NB4 (cell line): ENCODE results near the gene NAXD.

Experiments
- POLR2A ChIP-seq: IDR thresholded peaks from 2 replicates; pipeline ENCODE4 v1.6.1; 2011; ENCODE audit warnings: mild to moderate bottlenecking; ENCODE audit not compliant: insufficient read length; ENCODE audit errors: extremely low read depth
- TF ChIP-seq, protein P1 (sequence below): IDR thresholded peaks from one replicate; pipeline ENCODE4 v1.5.1; 2012; ENCODE audit warnings: low read depth, low read length

DNA sequence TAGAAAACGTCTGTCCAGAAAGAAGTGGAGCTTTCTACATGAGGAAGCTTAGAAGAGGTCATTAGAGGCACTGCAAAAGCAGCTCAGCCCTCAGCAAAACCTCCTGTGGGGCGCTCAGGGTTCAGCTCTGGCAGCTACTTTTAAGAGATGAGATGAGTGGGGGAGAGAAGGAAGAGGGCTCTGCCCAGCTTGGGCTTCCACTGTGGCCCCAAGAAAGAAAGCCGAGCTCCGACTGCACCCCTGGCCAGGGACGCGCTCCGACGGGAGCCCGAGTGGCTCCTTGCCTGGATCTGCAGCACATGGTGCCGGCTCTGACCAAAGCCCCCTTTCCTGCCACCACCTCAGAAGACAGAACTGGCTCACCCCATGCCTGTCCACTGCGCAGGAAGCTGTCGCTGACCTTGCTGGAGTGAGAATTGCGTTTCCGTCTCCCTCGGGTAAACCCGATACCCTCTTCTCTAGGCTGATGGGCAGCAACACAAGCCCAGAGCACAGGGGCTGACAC is 36.4 kb downstream of the NAXD start:
- TF ChIP-seq, protein P1, sequence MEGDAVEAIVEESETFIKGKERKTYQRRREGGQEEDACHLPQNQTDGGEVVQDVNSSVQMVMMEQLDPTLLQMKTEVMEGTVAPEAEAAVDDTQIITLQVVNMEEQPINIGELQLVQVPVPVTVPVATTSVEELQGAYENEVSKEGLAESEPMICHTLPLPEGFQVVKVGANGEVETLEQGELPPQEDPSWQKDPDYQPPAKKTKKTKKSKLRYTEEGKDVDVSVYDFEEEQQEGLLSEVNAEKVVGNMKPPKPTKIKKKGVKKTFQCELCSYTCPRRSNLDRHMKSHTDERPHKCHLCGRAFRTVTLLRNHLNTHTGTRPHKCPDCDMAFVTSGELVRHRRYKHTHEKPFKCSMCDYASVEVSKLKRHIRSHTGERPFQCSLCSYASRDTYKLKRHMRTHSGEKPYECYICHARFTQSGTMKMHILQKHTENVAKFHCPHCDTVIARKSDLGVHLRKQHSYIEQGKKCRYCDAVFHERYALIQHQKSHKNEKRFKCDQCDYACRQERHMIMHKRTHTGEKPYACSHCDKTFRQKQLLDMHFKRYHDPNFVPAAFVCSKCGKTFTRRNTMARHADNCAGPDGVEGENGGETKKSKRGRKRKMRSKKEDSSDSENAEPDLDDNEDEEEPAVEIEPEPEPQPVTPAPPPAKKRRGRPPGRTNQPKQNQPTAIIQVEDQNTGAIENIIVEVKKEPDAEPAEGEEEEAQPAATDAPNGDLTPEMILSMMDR, result no peak
- TF ChIP-seq POLR2A, result no peak
